GM12878 (cell line): ENCODE measurements around the gene TMEM161A. TPM values are rescaled to one million over a fixed set of nuclear protein-coding genes. Genes with fewer than 3 reads are reported as not detected.

Experiments
- ATAC-seq: fragments of 200-7000 bp; cut with Tn5 transposase; 3 replicates; pipeline ENCODE4 v1.9.1; 2020; ENCODE audit warnings: mild to moderate bottlenecking, moderate library complexity
- BruUV-seq: library from RNA; stranded (reverse); fragments of 400-500 nt; replicated peaks from 2 replicates; lab custom pipeline; 2021; lab: Mats Ljungman, UMichigan
- CTCF ChIA-PET: fragments of 300-600 bp; sonication (Branson Sonifier 250); formaldehyde crosslinking; extraction: SDS; loops from one replicate; lab custom pipeline; 2021; ENCODE audit warnings: inconsistent platforms; lab: Yijun Ruan, JAX
- POLR2A ChIA-PET: fragments of 350-600 bp; formaldehyde crosslinking; extraction: SDS; loops from one replicate; lab custom pipeline; 2021; ENCODE audit warnings: inconsistent platforms; lab: Charles Lee
- RAD21 ChIA-PET: fragments of 300-600 bp; sonication (Branson Sonifier 250); formaldehyde crosslinking; loops from one replicate; lab custom pipeline; 2023; ENCODE audit warnings: antibody characterized with exemption; ENCODE audit not compliant: unreplicated experiment; lab: Charles Lee
- SMC1A ChIA-PET: fragments of 300-600 bp; sonication (Branson Sonifier 250); formaldehyde crosslinking; loops from one replicate; lab custom pipeline; 2023; ENCODE audit not compliant: unreplicated experiment, uncharacterized antibody; lab: Charles Lee
- DNase-seq: peaks from one replicate; pipeline ENCODE4 v3.0.0-alpha.2; 2011; ENCODE audit warnings: low read depth, low spot score
- FAIRE-seq: peaks from 3 replicates; lab custom pipeline; 2011; peaks lifted over from hg19 to GRCh38; lab: Jason Lieb, UNC
- H2AFZ ChIP-seq: 2 replicates; pipeline ENCODE4 v1.6.0; 2011; ENCODE audit warnings: low read depth, low read length, control low read depth; ENCODE audit not compliant: control insufficient read depth
- H3K27ac ChIP-seq: 2 replicates; pipeline ENCODE4 v1.5.1; 2011; ENCODE audit warnings: control low read depth; ENCODE audit not compliant: control insufficient read depth, insufficient read depth
- H3K27me3 ChIP-seq, 2 experiments: replicated peaks in 1 of 2; 2 replicates each; pipeline versions ENCODE4 v1.6.0 to v1.6.1; 2011; ENCODE audit warnings: low read length in 1 of 2; ENCODE audit not compliant: control insufficient read depth in 2 of 2, insufficient read depth in 2 of 2
- H3K36me3 ChIP-seq, 2 experiments: 2 replicates each; pipeline ENCODE4 v1.5.1; 2011; ENCODE audit warnings: low read length in 1 of 2; ENCODE audit not compliant: control insufficient read depth in 2 of 2, insufficient read depth in 2 of 2
- H3K4me1 ChIP-seq: 2 replicates; pipeline ENCODE4 v1.6.1; 2011; ENCODE audit warnings: mild to moderate bottlenecking, low read length, moderate library complexity, mixed read lengths; ENCODE audit not compliant: control insufficient read depth, insufficient read depth
- H3K4me2 ChIP-seq: 2 replicates; pipeline ENCODE4 v1.6.0; 2011; ENCODE audit warnings: control low read depth; ENCODE audit not compliant: control insufficient read depth, insufficient read depth
- H3K4me3 ChIP-seq: fragments of 200-600 bp; sonication (generic); 2 replicates; pipeline ENCODE4 v1.5.1; 2016
- H3K79me2 ChIP-seq: 2 replicates; pipeline ENCODE4 v1.6.0; 2011; ENCODE audit warnings: low read length; ENCODE audit not compliant: control insufficient read depth, insufficient read depth
- H3K9ac ChIP-seq: 2 replicates; pipeline ENCODE4 v1.8.0; 2011; ENCODE audit warnings: low read length, control low read depth, mixed read lengths; ENCODE audit not compliant: control insufficient read depth, insufficient read depth
- H3K9me3 ChIP-seq: replicated peaks from 3 replicates; pipeline ENCODE4 v1.5.1; 2011; ENCODE audit warnings: mild to moderate bottlenecking, low read length; ENCODE audit not compliant: control insufficient read depth, insufficient read depth
- H4K20me1 ChIP-seq: 2 replicates; pipeline ENCODE4 v1.6.0; 2011; ENCODE audit not compliant: control insufficient read depth, insufficient read depth
- BACH1 ChIP-seq: fragments of 450-650 bp; IDR thresholded peaks from 2 replicates; pipeline ENCODE4 v1.6.1; 2017; ENCODE audit warnings: mild to moderate bottlenecking, borderline replicate concordance
- CHD2 ChIP-seq: IDR thresholded peaks from 2 replicates; pipeline ENCODE4 v1.6.1; 2011; ENCODE audit warnings: low read depth, low read length, improper control_type of control experiment, borderline replicate concordance
- CTCF ChIP-seq, 3 experiments: IDR thresholded peaks in 2 of 3; conservative IDR thresholded peaks in 1 of 3; 2 replicates each; pipeline ENCODE4 v1.5.1; 2011; ENCODE audit warnings: low read depth in 3 of 3, low read length in 3 of 3, mild to moderate bottlenecking in 3 of 3, control low read depth in 2 of 3, moderate library complexity in 2 of 3, inconsistent platforms in 1 of 3, mixed read lengths in 1 of 3; ENCODE audit not compliant: control insufficient read depth in 2 of 3, insufficient read depth in 1 of 3; ENCODE audit errors: extremely low read depth in 1 of 3
- GABPA ChIP-seq: IDR thresholded peaks from 2 replicates; pipeline ENCODE4 v1.6.1; 2014; ENCODE audit warnings: antibody characterized with exemption, low read depth, mild to moderate bottlenecking, inconsistent platforms
- HDAC2 ChIP-seq: fragments of 200-600 bp; sonication (generic); IDR thresholded peaks from 2 replicates; pipeline ENCODE4 v1.6.1; 2017
- JUNB ChIP-seq: IDR thresholded peaks from 2 replicates; pipeline ENCODE4 v1.6.1; 2016; ENCODE audit warnings: antibody characterized with exemption, mild to moderate bottlenecking
- NFYB ChIP-seq: IDR thresholded peaks from 2 replicates; pipeline ENCODE4 v1.6.1; 2011; ENCODE audit warnings: low read depth, mild to moderate bottlenecking, low read length, improper control_type of control experiment, moderate library complexity; ENCODE audit not compliant: insufficient read depth
- POLR2AphosphoS2 ChIP-seq: IDR thresholded peaks from 2 replicates; pipeline ENCODE4 v1.6.1; 2011; ENCODE audit warnings: low read depth, mild to moderate bottlenecking, low read length, improper control_type of control experiment, moderate library complexity
- RCOR1 ChIP-seq: conservative IDR thresholded peaks from 2 replicates; pipeline ENCODE4 v1.6.1; 2012; ENCODE audit warnings: low read depth, low read length, improper control_type of control experiment
- SMAD5 ChIP-seq: IDR thresholded peaks from 2 replicates; pipeline ENCODE4 v1.6.1; 2016; ENCODE audit warnings: antibody characterized with exemption, low read depth
- STAT1 ChIP-seq: fragments of 450-650 bp; conservative IDR thresholded peaks from 2 replicates; pipeline ENCODE4 v1.6.1; 2014; ENCODE audit warnings: antibody characterized with exemption, mild to moderate bottlenecking
- TCF7 ChIP-seq: IDR thresholded peaks from 2 replicates; pipeline ENCODE4 v1.6.1; 2014; ENCODE audit warnings: antibody characterized with exemption, borderline replicate concordance
- ZBED1 ChIP-seq: IDR thresholded peaks from 2 replicates; pipeline ENCODE4 v1.6.1; 2016; ENCODE audit warnings: borderline replicate concordance
- ZBTB33 ChIP-seq: fragments of 450-650 bp; IDR thresholded peaks from 2 replicates; pipeline ENCODE4 v1.6.1; 2017; ENCODE audit warnings: mild to moderate bottlenecking
- in situ Hi-C: fragments of 300-500 bp; cut with MboI; formaldehyde crosslinking; loops from 9 replicates; pipeline ENCODE4 v1.14.3; 2018; ENCODE audit warnings: mixed read lengths
- intact Hi-C: fragments of 100-400 bp; cut with micrococcal nuclease; formaldehyde crosslinking; loops from one replicate; pipeline ENCODE4 v1.14.2; 2022; ENCODE audit not compliant: unreplicated experiment
- polyA plus RNA-seq, 11 experiments: library from polyadenylated mRNA; depleted of rRNA in 4 of 11; unstranded in 6 of 11; stranded (reverse) in 5 of 11; fragments of >200 nt; fragmentation: Nextera tagmentation in 4 of 11; fragmentation: Illumina TruSeq in 1 of 11; extraction: Ambion mirVana in 4 of 11; extraction: Trizol in 1 of 11; gene quantifications; 1 replicate in 1 of 11; 2 replicates in 10 of 11; pipeline versions ENCODE4 v1.2.1 to v1.2.3, GENCODE V29; 2011 to 2016; ENCODE audit warnings: inconsistent platforms in 2 of 11, missing spikeins in 2 of 11, low read depth in 1 of 11
- total RNA-seq, 4 experiments: library from RNA; depleted of rRNA in 3 of 4; stranded (reverse); fragments of >200 nt in 3 of 4; fragmentation: Illumina TruSeq in 1 of 4; extraction: Trizol in 1 of 4; gene quantifications; 2 replicates each; pipeline versions ENCODE4 v1.2.1 to v1.2.3, GENCODE V29; 2013 to 2021
- TF ChIP-seq, protein P1 (sequence below): fragments of 450-650 bp; IDR thresholded peaks from 2 replicates; pipeline ENCODE4 v1.6.1; 2016; ENCODE audit warnings: mild to moderate bottlenecking
- TF ChIP-seq, protein P2 (sequence below): fragments of 450-650 bp; formaldehyde crosslinking; IDR thresholded peaks from 2 replicates; pipeline ENCODE4 v1.4.0; 2020; ENCODE audit warnings: mild to moderate bottlenecking, moderate library complexity

Gene TMEM161A
- total and polyA plus RNA-seq, 10 of the 15 experiments (the other 5 are each of a cell fraction or from before 2014, with no cell fraction given) = 1.1 to 37.1 (median 19.0) TPM

- TF ChIP-seq CTCF (IDR thresholded peaks at IDR 0.05 in 2 of 3, conservative IDR thresholded peaks at IDR 0.05 in 1 of 3; ENCODE audit: control insufficient read depth in 2 of 3, extremely low read depth in 1 of 3, insufficient read depth in 1 of 3, low read depth in 3 of 3, low read length in 3 of 3) (no peak), CHD2 (no peak), STAT1 (no peak)
These were observed 12.2 kb downstream of the TMEM161A start (continued) for GRCh38 chr19:19126102-19126501.

DNA sequence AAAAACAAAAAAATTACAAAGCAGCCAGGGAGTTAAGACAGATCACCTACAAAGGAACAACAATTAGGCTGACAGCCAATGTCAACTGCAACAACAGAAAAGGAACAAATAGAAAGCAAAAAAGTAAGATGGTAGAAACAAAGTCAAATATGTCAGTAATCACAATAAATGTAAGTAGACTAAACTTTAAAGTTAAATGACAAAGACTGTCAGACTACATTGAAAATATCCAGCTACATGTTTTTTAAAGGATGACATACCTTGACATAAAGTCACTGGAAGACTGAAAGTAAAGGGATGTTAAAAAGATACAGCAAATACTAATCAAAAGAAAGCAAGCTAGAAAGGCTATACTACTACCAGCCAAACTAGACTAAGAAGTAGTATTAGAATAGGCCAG lies 14.9 kb downstream of the TMEM161A start:
- Histone ChIP-seq H3K9me3 (no peaks in the 10 kb centered on the region), H3K4me3 (no peak overlapping the region), H3K9ac (no peak overlapping the region), H3K36me3 (peaks cover 0 to 2% of the 10 kb centered on the region in 2 experiments; a peak in 1 of 4 replicates), H2AFZ (no peak overlapping the region), H3K4me1 (no peaks in the 10 kb centered on the region), H3K79me2 (no peaks in the 10 kb centered on the region), H3K27me3 (no peaks in the 10 kb centered on the region), H3K27ac (no peak overlapping the region), H4K20me1 (no peaks in the 10 kb centered on the region), H3K4me2 (no peak overlapping the region)
- RAD21 ChIA-PET = no interaction called here
- FAIRE-seq = no peak
- intact Hi-C loops = no loop called here
- BruUV-seq = no TSS peak
- SMC1A ChIA-PET = interaction anchor here (0.9 kb wide), 1 partner anchor 51 kb away, joined by 3 read pairs; no protein-coding TSS in a partner anchor
- CTCF ChIA-PET = interaction anchor here (1.0 kb wide), 1 partner anchor 16 kb away, joined by 3 read pairs; no protein-coding TSS in a partner anchor
- in situ Hi-C loops = no loop called here
- no peak for ATAC-seq
- DNase-seq = no peak
- POLR2A ChIA-PET = no interaction called here
- TF ChIP-seq SMAD5 = no peak
- no peak for TF ChIP-seq JUNB
- TF ChIP-seq, protein P1, sequence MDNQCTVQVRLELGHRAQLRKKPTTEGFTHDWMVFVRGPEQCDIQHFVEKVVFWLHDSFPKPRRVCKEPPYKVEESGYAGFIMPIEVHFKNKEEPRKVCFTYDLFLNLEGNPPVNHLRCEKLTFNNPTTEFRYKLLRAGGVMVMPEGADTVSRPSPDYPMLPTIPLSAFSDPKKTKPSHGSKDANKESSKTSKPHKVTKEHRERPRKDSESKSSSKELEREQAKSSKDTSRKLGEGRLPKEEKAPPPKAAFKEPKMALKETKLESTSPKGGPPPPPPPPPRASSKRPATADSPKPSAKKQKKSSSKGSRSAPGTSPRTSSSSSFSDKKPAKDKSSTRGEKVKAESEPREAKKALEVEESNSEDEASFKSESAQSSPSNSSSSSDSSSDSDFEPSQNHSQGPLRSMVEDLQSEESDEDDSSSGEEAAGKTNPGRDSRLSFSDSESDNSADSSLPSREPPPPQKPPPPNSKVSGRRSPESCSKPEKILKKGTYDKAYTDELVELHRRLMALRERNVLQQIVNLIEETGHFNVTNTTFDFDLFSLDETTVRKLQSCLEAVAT = no peak
- no peak for TF ChIP-seq GABPA
- no peak for TF ChIP-seq ZBED1
- no peak for TF ChIP-seq TCF7
- no peak for TF ChIP-seq HDAC2
- no peak for TF ChIP-seq BACH1
- TF ChIP-seq POLR2AphosphoS2 = no peak
- no peak for TF ChIP-seq ZBTB33
- TF ChIP-seq, protein P2, sequence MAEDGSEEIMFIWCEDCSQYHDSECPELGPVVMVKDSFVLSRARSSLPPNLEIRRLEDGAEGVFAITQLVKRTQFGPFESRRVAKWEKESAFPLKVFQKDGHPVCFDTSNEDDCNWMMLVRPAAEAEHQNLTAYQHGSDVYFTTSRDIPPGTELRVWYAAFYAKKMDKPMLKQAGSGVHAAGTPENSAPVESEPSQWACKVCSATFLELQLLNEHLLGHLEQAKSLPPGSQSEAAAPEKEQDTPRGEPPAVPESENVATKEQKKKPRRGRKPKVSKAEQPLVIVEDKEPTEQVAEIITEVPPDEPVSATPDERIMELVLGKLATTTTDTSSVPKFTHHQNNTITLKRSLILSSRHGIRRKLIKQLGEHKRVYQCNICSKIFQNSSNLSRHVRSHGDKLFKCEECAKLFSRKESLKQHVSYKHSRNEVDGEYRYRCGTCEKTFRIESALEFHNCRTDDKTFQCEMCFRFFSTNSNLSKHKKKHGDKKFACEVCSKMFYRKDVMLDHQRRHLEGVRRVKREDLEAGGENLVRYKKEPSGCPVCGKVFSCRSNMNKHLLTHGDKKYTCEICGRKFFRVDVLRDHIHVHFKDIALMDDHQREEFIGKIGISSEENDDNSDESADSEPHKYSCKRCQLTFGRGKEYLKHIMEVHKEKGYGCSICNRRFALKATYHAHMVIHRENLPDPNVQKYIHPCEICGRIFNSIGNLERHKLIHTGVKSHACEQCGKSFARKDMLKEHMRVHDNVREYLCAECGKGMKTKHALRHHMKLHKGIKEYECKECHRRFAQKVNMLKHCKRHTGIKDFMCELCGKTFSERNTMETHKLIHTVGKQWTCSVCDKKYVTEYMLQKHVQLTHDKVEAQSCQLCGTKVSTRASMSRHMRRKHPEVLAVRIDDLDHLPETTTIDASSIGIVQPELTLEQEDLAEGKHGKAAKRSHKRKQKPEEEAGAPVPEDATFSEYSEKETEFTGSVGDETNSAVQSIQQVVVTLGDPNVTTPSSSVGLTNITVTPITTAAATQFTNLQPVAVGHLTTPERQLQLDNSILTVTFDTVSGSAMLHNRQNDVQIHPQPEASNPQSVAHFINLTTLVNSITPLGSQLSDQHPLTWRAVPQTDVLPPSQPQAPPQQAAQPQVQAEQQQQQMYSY (CRISPR knock-in tag) = no peak
- no peak for TF ChIP-seq NFYB
- TF ChIP-seq RCOR1 = no peak
